Measurements from ENCODE around the gene PLCL1.
"Not testable (repeated sequence)": the region's sequence is repeated elsewhere in the genome, so short reads cannot be mapped to it uniquely, and the experiment has no call there.

The PLCL1 gene

GRCh38 chr2:198008230-198008629 lies 203.8 kb downstream of the PLCL1 start:
- no peak for DNase-seq

- no peak for DNase-seq
These were observed 207.6 kb downstream of the PLCL1 start for GRCh38 chr2:198012025-198012424.

DNA sequence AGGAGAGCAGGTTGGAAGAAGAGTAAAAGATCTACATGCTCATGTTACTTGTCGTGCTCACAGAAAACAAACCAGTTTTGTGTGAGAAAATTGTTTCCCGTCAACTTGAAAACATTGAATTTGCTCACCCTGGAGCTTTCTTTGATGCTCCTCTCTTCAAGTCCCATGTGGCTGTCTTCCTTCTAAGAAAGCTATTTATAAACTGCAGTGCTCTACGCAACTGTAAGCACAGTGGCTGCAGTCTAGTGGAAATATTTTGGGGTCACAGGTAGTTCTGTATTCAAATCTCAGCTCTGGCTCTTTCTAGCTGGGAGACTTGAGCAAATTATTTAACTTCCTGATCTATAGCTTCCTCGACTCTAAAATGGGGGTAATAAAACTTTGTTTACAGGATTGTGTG lies 211.8 kb downstream of the PLCL1 start:
- no peak for DNase-seq

DNA sequence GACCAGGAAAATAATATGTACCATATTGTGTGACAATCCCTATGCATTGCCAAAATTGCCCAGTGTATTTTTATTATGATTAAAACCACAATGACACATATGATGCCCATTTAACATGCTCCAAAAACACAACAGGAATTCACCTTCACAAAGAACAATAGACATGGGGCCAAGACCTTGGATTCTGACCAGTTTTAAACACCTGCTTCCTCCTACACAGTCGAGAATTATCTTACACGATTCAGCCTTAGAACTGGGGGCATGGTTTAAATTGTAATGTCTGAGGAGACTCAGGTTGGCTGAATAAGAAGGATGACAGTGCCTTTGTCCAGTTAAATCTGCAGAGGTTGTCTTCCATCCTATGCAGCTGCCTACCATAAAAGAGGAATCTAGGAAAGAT lies 212.7 kb downstream of the PLCL1 start:
- no peak for DNase-seq

DNA sequence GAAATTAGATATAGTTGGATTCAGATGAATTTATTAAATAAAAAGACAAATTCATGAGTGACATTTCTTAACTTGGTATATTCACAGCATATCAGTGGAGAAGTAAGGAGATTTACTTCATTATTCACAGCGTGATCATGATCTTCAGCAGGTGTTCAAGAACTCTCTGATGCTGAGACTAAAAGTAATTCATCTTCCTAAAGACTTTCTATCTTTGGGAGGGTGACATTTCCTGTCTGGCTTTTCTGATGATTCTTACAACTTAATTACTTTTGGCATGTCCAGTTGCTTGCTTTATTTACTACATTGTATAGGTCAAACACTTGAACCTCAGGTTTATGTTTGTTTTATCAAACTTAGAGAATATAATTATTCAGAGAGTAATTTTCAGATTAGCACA lies 224.6 kb downstream of the PLCL1 start:
- DNase-seq = no peak

GRCh38 chr2:198029576-198029975 lies 225.2 kb downstream of the PLCL1 start:
- DNase-seq = not testable (repeated sequence)

DNA sequence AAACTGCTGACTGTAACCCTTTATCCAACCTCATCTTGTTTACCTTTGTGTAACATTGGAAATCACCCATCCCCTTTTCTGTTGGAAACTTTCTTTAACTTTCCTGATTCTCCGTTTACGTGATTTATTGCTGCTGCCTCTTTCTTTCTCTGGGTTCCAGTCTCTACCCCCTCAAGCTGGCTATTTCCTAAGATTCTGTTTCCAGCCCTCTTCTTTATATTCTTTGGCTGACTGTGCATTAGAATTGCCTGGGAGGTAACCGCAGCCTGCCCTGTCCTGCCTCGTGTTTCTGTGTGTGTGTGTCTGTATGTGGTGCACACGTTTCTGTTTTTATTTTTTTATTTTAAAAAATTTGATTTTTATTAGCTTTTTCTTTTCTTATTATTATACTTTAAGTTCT lies 229.2 kb downstream of the PLCL1 start:
- no peak for DNase-seq

DNA sequence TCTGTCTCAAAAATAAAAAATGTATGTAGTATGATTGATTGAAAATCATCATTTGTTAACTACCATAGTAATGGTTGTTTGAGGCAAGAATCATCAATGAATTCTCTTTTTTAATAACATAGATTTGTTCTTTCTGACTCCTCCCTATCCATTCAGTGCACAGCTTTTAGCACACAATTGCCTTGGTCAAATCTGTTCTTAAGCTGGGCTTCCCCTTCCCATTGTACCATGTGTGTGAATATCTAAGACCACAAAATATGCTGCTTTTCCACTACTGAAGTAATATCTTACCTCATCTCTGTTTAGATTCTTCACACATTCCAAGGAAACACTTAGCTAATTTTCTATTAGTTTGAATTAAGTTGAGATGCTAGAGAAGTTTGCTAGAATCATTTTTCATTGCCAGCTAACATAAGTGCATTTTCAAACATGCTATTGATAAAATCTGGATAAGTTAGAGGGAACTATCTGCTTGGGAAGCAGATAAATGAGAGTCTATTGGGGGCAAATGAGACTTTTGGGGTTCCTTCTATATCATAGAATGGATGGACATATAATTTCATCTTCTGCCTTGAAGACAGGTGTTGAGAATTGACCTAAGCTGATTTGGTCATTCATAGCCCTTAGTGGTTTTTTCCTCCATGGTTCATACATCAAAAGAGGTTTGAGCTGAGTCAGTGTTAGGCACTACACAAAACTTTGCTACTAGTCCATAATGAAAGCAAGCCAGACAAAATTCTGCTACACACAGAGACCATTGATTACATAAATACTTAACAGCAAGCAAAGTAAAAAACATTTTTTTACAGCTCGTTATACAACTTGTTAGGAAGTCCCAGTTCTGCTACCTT lies 231.9 kb downstream of the PLCL1 start:
- no peak for DNase-seq

DNA sequence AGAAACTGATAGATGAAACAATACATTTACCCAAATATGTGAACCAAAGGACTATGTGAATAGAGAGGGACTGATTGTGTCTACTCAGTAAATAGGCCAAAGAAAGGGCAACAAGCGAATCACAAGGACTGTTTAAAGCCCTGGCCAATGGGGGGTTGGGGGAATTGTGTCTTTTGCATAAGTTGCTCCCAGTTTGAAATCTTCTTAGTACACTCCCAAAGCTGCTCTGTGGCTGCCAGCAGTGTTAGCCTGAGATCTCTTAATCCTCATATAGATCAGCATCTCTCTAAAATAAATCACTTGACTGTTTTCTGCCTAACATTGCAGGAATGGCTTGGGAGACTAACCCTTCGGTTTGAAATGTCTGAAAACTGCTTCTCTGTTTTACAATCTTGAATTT lies 236.4 kb downstream of the PLCL1 start:
- DNase-seq = no peak

GRCh38 chr2:198042189-198042588 lies 237.8 kb downstream of the PLCL1 start:
- DNase-seq = peak in 1 of 2 donors; percentile 10

GRCh38 chr2:198044777-198045176 lies 240.4 kb downstream of the PLCL1 start:
- no peak for DNase-seq

DNA sequence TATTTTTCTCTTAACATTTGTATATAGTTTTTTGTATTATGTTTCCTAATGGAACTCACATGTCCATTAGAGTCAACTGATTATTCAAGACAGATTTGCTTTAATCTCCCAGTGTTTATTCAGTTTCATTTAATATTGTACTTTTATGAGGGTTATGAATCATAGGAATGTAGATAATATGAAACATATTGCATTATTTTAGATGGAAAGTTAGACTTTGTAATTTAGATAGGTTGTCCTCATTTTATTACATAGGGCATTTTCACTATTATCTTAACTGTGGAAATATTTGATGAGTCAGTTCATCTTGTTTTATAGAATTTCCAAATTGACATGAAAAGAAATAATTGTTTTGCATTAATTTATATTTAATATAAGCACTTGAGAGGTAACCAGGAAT lies 240.8 kb downstream of the PLCL1 start:
- no peak for DNase-seq

- no peak for DNase-seq
These were observed 248.3 kb downstream of the PLCL1 start for GRCh38 chr2:198052741-198053140.

- DNase-seq = no peak
These were observed 248.8 kb downstream of the PLCL1 start for GRCh38 chr2:198053148-198053547.

GRCh38 chr2:198053776-198054175 lies 249.4 kb downstream of the PLCL1 start:
- DNase-seq = no peak

DNA sequence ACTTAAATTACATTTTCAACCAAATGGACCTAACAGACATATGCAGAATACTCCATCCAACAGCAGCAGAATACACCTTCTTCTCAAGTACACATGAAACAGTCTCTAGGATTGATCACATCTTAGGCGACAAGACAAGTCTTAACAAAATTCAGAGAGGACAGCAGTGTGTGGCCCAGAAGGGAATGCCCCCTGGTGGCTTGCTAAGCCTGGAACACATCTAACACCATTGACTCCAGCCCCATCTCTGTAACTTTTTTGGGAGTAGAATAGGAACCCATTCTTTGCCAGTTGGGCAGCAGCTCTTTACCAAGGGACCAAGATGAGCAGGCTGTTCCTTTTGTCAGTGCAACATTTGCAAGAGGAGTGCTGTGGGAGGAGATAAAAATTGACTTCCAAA lies 249.9 kb downstream of the PLCL1 start:
- DNase-seq = peak; percentile 25 to 49

GRCh38 chr2:198055716-198056115 lies 251.3 kb downstream of the PLCL1 start:
- no peak for DNase-seq

- no peak for DNase-seq
These were observed 252.4 kb downstream of the PLCL1 start for GRCh38 chr2:198056836-198057235.

GRCh38 chr2:198059800-198060199 lies 255.4 kb downstream of the PLCL1 start:
- no peak for DNase-seq

GRCh38 chr2:198060277-198060676 lies 255.9 kb downstream of the PLCL1 start:
- DNase-seq = no peak

DNA sequence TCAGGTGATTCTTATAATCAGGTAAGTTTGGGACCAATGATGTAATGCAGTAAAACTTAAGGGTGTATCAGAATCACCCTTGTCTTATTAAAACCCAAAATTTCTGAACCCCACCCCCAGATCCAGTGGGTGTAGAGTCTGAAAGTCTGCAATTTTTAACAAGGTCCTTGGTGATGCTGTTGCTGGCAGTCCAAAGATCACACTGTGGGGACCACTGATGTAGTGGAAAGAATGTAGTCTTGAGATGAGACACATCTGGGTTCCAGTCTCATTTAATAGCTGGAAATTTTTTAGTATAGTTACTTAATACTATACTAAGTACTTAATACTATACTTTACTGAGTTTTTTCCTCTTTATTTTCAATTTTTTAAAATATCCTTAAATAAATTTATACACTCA lies 258.4 kb downstream of the PLCL1 start:
- DNase-seq = no peak

DNA sequence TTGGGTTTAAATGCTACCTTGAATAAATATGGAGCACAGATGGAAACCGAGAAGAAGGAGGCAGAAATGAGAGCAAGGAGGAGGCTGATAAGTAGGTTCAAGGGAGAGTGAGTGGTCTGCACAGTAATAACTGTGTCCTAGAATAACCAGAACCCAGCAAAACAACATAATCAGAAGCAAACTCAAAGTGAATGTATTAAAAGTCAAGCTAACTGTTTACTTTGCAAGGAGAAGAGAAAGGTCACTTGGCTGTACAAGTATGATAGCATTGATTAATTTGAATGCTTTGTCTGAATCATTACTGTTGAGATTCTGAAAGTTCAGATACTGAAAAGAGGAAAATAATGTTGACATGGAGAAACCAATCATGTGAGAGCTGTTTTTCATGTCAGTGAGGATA lies 258.8 kb downstream of the PLCL1 start:
- no peak for DNase-seq

DNA sequence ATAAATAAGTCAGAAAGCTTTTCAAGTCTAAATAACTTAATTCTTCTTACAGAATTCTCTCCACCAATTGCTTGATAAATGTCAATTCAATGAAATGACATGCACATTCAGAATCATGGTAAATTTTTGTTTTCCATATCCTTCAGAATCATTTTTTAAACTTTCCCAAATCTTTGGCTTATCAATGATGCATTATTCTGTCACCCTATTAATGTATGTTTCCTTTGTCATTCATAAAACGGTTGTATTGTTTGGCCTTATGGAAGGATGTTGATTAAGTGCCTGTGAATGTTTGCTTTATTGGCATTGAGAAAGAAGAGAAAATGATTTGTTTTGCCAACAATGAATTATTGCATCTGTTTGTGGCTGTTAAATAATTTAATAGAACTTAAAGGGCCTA lies 260.9 kb downstream of the PLCL1 start:
- no peak for DNase-seq

GRCh38 chr2:198066597-198066996 lies 262.2 kb downstream of the PLCL1 start:
- no peak for DNase-seq

DNA sequence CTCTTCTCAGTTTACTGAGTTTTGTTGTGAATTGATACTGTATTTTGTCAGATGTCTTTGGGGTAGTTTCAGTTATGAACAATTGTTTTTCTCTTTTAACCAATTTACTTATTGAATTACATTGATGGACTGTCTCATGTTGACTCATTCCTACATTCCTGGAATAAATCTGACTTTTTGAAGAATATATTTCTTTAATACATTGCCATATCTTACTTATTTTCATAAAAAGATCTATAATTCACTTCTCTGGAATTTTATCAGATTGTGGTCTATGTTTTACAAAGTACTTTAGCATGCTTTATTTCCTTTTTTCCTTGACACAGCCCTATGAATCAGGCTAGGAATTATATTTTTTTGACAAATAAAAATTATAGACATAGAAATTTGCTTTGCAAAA lies 268.3 kb downstream of the PLCL1 start:
- DNase-seq = no peak

Data from CD4-positive, alpha-beta T cell treated with Interferon alpha-2 for 1 hour (primary cell).